GM18861 (cell line): ENCODE results near the gene GEMIN7.

Experiments
- ATAC-seq: cut with Tn5 transposase; IDR thresholded peaks from one replicate; pipeline ENCODE4 v1.9.1; 2021; ENCODE audit not compliant: unreplicated experiment

GEMIN7 gene, protein sequence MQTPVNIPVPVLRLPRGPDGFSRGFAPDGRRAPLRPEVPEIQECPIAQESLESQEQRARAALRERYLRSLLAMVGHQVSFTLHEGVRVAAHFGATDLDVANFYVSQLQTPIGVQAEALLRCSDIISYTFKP

GRCh38 chr19:45079063-45079910 is at the start of gene GEMIN7:
TSS of gene GEMIN7 (plus strand) at chr19:45079260. CDS start at chr19:45090115, 10,855 bp downstream.
- no peak for ATAC-seq

GRCh38 chr19:45030825-45031224 is 48.2 kb upstream of the GEMIN7 start:
- ATAC-seq = no peak

- no peak for ATAC-seq
These were observed 46.6 kb upstream of the GEMIN7 start for GRCh38 chr19:45032421-45032820.

- ATAC-seq = no peak
These were observed 43.3 kb upstream of the GEMIN7 start for GRCh38 chr19:45035755-45036154.

DNA sequence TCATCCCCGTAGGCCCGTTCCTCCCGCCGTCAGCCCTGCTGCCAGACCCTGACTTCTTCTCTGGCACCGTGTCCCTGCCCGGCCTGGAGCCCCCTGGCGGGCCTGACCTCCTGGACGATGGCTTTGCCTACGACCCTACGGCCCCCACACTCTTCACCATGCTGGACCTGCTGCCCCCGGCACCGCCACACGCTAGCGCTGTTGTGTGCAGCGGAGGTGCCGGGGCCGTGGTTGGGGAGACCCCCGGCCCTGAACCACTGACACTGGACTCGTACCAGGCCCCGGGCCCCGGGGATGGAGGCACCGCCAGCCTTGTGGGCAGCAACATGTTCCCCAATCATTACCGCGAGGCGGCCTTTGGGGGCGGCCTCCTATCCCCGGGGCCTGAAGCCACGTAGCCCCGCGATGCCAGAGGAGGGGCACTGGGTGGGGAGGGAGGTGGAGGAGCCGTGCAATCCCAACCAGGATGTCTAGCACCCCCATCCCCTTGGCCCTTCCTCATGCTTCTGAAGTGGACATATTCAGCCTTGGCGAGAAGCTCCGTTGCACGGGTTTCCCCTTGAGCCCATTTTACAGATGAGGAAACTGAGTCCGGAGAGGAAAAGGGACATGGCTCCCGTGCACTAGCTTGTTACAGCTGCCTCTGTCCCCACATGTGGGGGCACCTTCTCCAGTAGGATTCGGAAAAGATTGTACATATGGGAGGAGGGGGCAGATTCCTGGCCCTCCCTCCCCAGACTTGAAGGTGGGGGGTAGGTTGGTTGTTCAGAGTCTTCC is 41.5 kb upstream of the GEMIN7 start:
- ATAC-seq = no peak

DNA sequence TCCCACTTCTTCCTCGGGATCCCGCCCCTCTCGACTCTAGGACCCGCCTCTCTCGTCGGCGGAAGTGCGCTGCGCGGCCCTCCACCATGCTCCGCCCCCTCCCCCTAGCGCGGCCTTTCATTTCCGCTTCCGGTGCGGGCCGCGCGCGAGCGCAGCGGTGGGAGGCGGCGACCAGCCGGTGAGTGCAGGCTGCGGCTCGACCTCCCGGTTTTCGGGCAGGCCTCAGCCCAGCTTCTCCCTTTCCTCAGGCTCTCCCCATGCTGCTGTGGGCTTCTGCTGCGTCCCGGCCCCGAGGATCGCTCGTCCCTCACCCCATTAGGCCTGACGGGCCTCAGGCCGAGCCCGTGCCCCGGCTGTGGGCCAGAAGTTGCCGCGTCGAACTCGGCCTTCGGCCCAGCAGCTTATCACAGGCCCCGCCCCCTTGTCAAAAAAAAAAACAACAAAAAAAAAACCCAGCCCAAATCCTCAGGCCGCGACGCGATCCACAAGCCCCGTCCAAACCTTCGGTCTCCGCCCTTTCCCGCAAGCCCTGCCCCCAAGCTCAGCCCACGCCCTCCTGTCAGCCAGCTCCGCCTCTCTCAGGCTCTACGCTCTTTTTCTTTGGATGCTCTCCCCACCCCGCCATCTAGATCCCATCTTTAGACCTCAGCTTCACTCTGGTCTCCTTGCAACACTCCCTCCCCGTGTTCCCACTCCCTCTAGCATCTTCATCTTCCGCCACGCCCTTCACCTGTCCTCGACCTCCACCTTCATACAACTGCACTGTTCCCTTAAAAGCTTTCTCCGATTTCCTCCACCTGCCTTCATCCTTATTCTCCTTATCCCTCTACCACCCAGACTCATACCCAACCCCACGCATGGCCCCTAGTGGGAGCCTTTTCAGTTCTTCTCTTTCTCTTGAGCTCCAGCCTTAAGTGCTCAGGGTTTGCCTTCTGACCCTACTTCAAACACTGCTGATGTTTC is 39.8 kb upstream of the GEMIN7 start, which contains the start of gene CLASRP:
TSS of gene CLASRP (plus strand) at position 115 of the 963 bp plus-strand sequence. CDS start 1,168 bp downstream, outside the sequence.
- peak; percentile 72 for ATAC-seq

- no peak for ATAC-seq
These were observed 38.8 kb upstream of the GEMIN7 start for GRCh38 chr19:45040059-45040771.

DNA sequence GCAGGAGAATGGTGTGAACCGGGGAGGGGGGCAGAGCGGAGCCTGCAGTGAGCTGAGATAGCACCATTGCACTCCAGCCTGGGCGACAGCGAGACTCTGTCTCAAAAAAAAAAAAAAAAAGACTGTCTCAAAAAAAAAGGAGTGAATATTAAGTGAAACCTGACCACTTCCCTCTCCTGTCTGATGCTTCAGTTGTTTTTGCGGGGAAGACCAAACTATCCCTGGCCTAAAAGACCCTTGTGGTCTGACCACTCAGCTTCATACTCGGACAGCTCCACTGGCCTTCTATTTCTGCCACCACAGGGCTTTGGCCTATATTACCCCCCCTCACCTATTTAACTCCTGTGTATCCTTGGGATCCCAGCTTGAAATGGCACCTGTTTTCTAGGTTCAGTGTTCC is 37.9 kb upstream of the GEMIN7 start:
- ATAC-seq = no peak

GRCh38 chr19:45045671-45046353 is 33.2 kb upstream of the GEMIN7 start:
- no peak for ATAC-seq

GRCh38 chr19:45046355-45046754 is 32.7 kb upstream of the GEMIN7 start:
- ATAC-seq = no peak

DNA sequence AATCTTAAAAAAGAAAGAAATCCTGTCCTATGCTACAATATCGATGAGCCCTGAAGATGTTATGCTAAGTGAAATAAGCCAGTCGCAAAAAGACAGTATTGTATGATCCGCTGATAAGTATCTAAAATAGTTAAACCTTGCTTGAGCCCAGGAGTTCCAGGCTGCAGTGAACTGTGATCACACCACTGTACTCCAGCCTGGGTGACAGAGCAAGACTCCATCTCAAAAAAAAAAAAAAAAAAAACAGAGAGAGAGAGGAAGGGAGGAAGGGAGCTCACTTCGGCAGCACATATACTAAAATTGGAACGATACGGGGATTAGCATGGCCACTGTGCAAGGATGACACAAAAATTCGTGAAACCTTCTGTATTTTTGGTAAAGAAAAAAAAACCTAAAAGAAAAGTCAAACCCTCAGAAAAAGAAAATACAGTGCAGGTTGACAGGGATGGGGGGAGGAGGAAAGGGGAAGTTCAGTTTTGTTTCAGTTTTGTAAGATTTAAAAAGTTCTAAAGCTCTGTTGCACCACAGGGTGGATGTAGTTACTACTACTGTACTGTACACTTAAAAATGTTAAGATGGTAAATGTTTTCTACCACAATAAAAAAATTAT is 31.8 kb upstream of the GEMIN7 start:
- ATAC-seq = no peak

- ATAC-seq = no peak
These were observed 29.9 kb upstream of the GEMIN7 start for GRCh38 chr19:45049073-45049736.

DNA sequence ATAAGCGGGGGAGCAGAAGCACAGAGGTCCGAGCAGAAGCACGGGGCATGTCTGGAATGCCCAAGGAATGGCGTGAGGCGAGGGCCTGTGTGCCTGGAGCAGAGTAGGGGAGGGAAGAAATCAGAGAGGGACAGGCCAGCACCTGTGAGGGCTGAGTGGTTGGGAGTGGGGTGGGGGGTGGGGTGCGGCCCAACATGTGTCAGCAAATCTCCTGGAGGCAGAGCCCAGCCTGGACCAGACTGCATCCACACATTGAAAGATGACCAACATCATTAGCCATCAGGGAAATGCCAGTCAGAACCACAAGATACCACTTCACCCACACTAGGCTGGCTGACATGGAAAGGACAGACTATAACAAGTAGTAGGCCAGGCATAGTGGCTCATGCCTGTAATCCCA is 29.0 kb upstream of the GEMIN7 start:
- ATAC-seq = no peak

DNA sequence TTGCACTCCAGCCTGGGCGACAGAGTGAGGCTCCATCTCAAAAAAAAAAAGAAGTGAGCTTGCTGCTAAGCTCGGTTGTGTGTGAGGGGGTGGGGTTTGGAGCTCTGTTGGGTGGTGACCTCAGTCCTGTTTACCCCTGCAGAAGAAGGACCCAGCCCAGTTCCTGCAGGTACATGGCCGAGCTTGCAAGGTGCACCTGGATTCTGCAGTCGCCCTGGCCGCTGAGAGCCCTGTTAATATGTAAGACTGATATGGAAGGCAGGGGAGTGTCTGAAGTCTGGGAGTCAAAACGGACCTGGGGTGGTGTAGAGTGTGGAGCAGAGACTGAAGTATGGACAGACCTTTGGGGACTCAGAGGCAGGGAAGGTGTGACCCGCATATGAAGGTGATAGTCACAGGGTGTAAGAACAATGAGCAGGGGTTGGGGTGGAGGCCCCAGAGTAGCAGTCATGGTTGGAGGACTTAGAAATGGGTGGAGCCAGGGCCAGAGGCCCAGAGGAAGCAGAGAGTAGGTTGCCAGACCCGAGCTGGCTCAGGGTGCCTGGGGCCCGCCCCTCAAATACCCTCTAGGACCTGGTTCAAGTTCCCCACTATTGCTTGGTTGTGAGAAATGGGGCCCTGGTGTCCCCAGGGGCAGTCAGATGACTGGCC is 27.0 kb upstream of the GEMIN7 start:
- ATAC-seq = peak; percentile 62

GRCh38 chr19:45056831-45057230 is 22.2 kb upstream of the GEMIN7 start:
- no peak for ATAC-seq

- no peak for ATAC-seq
These were observed 21.6 kb upstream of the GEMIN7 start for GRCh38 chr19:45057444-45057843.

- ATAC-seq = no peak
These were observed 20.4 kb upstream of the GEMIN7 start for GRCh38 chr19:45058622-45059159.
